K562 (cell line): ENCODE results near the gene NFIC. TPM values are rescaled to one million over a fixed set of nuclear protein-coding genes. Genes with fewer than 3 reads are reported as not detected.

Experiments used
- BCOR ChIP-seq: fragments of 450-650 bp; IDR thresholded peaks from 2 replicates; pipeline ENCODE4 v1.6.1; 2016
- CEBPG ChIP-seq, 3 experiments: fragments of 200-800 bp in 1 of 3; sonication (Bioruptor generic) in 1 of 3; sonication (generic) in 1 of 3; formaldehyde crosslinking in 1 of 3; IDR thresholded peaks in 2 of 3; conservative IDR thresholded peaks in 1 of 3; 2 replicates each; pipeline versions ENCODE4 v1.6.1 to v1.8.0; 2016 to 2022; ENCODE audit warnings: missing compliant biosample characterization in 2 of 3, missing genetic modification characterization in 2 of 3, mild to moderate bottlenecking in 1 of 3, missing genetic modification reagents in 1 of 3
- CREM ChIP-seq: IDR thresholded peaks from 2 replicates; pipeline ENCODE4 v1.6.1; 2014; ENCODE audit warnings: antibody characterized with exemption, low read depth
- FIP1L1 ChIP-seq: fragments of 200-400 bp; formaldehyde crosslinking; IDR thresholded peaks from 2 replicates; pipeline ENCODE4 v1.6.1; 2018; ENCODE audit warnings: mild to moderate bottlenecking, low read depth, low read length; ENCODE audit not compliant: poor library complexity, severe bottlenecking
- IFI16 ChIP-seq: fragments of 250-450 bp; sonication (Bioruptor Pico); IDR thresholded peaks from 2 replicates; pipeline ENCODE4 v2.1.2; 2022; ENCODE audit warnings: mild to moderate bottlenecking, inconsistent platforms
- KDM1A ChIP-seq, 2 experiments: fragments of 450-650 bp; IDR thresholded peaks; 2 replicates each; pipeline ENCODE4 v1.6.1; 2016; ENCODE audit warnings: mild to moderate bottlenecking in 2 of 2
- NCOA6 ChIP-seq: fragments of 450-650 bp; IDR thresholded peaks from 2 replicates; pipeline ENCODE4 v1.6.1; 2017; ENCODE audit warnings: mild to moderate bottlenecking
- PTBP1 ChIP-seq: fragments of 200-400 bp; formaldehyde crosslinking; IDR thresholded peaks from 2 replicates; pipeline ENCODE4 v1.6.1; 2017; ENCODE audit warnings: low read depth, low read length
- RBM25 ChIP-seq: fragments of 200-400 bp; formaldehyde crosslinking; IDR thresholded peaks from 2 replicates; pipeline ENCODE4 v1.6.1; 2018; ENCODE audit warnings: low read length, low read depth, moderate library complexity; ENCODE audit not compliant: severe bottlenecking
- RCOR1 ChIP-seq, 2 experiments: IDR thresholded peaks; 2 replicates each; pipeline ENCODE4 v1.6.1; 2012; ENCODE audit warnings: low read depth in 2 of 2, low read length in 2 of 2, borderline replicate concordance in 1 of 2, improper control_type of control experiment in 1 of 2
- SMARCA5 ChIP-seq: fragments of 450-650 bp; IDR thresholded peaks from 2 replicates; pipeline ENCODE4 v1.6.1; 2016
- TCF7 ChIP-seq: sonication (generic); IDR thresholded peaks from 2 replicates; pipeline ENCODE4 v1.6.1; 2016; ENCODE audit warnings: antibody characterized with exemption, borderline replicate concordance
- U2AF2 ChIP-seq: fragments of 200-400 bp; formaldehyde crosslinking; optimal IDR thresholded peaks from 2 replicates; pipeline ENCODE3; 2017; ENCODE audit warnings: low read depth, mild to moderate bottlenecking, low read length
- ZKSCAN8 ChIP-seq: fragments of 200-800 bp; sonication (Bioruptor generic); IDR thresholded peaks from 2 replicates; pipeline ENCODE4 v1.6.1; 2016; ENCODE audit warnings: missing genetic modification characterization, missing compliant biosample characterization
- ZNF174 ChIP-seq: fragments of 250-450 bp; sonication (Bioruptor Pico); IDR thresholded peaks from 2 replicates; pipeline ENCODE4 v1.4.0; 2020; ENCODE audit warnings: mild to moderate bottlenecking
- ZNF217 ChIP-seq: sonication (generic); formaldehyde crosslinking; IDR thresholded peaks from 2 replicates; pipeline ENCODE4 v1.8.0; 2022; ENCODE audit warnings: mild to moderate bottlenecking, missing genetic modification reagents
- ZNF3 ChIP-seq: fragments of 250-450 bp; sonication (Bioruptor Pico); IDR thresholded peaks from 2 replicates; pipeline ENCODE4 v1.5.0; 2021; ENCODE audit warnings: mild to moderate bottlenecking, moderate library complexity
- ZNF354B ChIP-seq: fragments of 250-450 bp; sonication (Bioruptor Pico); IDR thresholded peaks from 2 replicates; pipeline ENCODE4 v1.4.0; 2020
- ZNF75A ChIP-seq: fragments of 450-650 bp; formaldehyde crosslinking; IDR thresholded peaks from 2 replicates; pipeline ENCODE4 v1.4.0; 2020; ENCODE audit warnings: mild to moderate bottlenecking
- polyA plus RNA-seq, 8 experiments: library from polyadenylated mRNA; depleted of rRNA in 4 of 8; stranded (reverse) in 5 of 8; unstranded in 3 of 8; fragments of >200 nt; fragmentation: Nextera tagmentation in 2 of 8; fragmentation: Illumina TruSeq in 1 of 8; extraction: Ambion mirVana in 2 of 8; extraction: Trizol in 1 of 8; gene quantifications; 2 replicates each; pipeline versions ENCODE4 v1.2.1 to v1.2.3, GENCODE V29; 2011 to 2014; ENCODE audit warnings: inconsistent platforms in 1 of 8, missing spikeins in 1 of 8
- total RNA-seq, 7 experiments: library from RNA; depleted of rRNA in 6 of 7; stranded (reverse); fragments of >200 nt in 6 of 7; fragmentation: Illumina TruSeq in 2 of 7; extraction: Trizol in 2 of 7; gene quantifications; 2 replicates each; pipeline versions ENCODE4 v1.2.1 to v1.2.3, GENCODE V29; 2011 to 2021; ENCODE audit warnings: low replicate concordance in 1 of 7
- TF ChIP-seq, protein P1 (sequence below): fragments of 250-450 bp; sonication (Bioruptor Pico); IDR thresholded peaks from 2 replicates; pipeline ENCODE4 v1.8.0; 2021; ENCODE audit warnings: mild to moderate bottlenecking, moderate library complexity
- TF ChIP-seq, protein P2 (sequence below): IDR thresholded peaks from 2 replicates; pipeline ENCODE4 v1.6.1; 2014; ENCODE audit warnings: antibody characterized with exemption
- TF ChIP-seq, protein P3 (sequence below): fragments of 200-400 bp; formaldehyde crosslinking; IDR thresholded peaks from 2 replicates; pipeline ENCODE4 v1.6.1; 2017; ENCODE audit warnings: mild to moderate bottlenecking, low read depth, low read length, moderate library complexity

The NFIC gene
- total and polyA plus RNA-seq, 9 of the 15 experiments (the other 6 are each of a cell fraction or from before 2014, with no cell fraction given): 0.71 to 62.1 (median 6.9) TPM

DNA sequence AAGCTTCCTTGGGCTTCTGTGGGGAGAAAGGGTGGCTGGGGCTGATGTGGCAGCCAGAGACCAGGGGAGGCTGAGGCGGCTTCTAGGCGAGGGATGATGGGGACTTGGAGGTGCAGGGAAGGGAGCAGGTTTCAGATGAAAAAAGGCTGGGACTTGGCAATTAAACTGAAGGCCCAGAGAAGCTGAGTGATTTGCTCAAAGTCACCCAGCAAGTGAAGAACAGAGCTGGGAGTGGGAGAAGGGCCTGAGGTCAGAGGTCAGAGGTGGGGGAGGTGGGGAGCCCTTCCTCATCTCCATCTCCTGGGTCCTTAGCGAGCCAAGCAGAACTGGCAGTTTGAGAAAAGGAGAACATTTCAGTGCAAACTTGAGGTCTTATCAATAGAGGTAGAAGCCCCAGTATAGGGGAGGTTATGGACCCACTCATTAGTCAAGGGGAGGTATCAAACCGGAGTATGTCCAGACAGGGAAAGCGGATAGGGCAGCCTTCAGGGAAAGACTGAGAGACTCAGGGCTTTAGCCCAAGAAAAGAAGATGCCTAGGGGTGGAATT lies 49.6 kb upstream of the NFIC start (continued):
- TF ChIP-seq RCOR1 (IDR thresholded peaks at IDR 0.05; ENCODE audit: borderline replicate concordance in 1 of 2, low read depth in 2 of 2, low read length in 2 of 2): no peak
- TF ChIP-seq ZNF3: no peak
- peak; percentile 90 for TF ChIP-seq SMARCA5
- TF ChIP-seq TCF7: no peak
- TF ChIP-seq ZNF174 (CRISPR knock-in tag): no peak
- TF ChIP-seq, protein P1, sequence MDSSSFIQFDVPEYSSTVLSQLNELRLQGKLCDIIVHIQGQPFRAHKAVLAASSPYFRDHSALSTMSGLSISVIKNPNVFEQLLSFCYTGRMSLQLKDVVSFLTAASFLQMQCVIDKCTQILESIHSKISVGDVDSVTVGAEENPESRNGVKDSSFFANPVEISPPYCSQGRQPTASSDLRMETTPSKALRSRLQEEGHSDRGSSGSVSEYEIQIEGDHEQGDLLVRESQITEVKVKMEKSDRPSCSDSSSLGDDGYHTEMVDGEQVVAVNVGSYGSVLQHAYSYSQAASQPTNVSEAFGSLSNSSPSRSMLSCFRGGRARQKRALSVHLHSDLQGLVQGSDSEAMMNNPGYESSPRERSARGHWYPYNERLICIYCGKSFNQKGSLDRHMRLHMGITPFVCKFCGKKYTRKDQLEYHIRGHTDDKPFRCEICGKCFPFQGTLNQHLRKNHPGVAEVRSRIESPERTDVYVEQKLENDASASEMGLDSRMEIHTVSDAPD (CRISPR knock-in tag): no peak
- peak; percentile 64 for TF ChIP-seq BCOR
- TF ChIP-seq ZNF354B (CRISPR knock-in tag): no peak
- TF ChIP-seq FIP1L1: no peak
- no peak for TF ChIP-seq CREM
- no peak for TF ChIP-seq ZNF217 (CRISPR knock-in tag)
- TF ChIP-seq NCOA6: no peak
- no peak for TF ChIP-seq IFI16 (CRISPR knock-in tag)
- TF ChIP-seq PTBP1: peak; percentile 76; the same call in 1 of the 2 replicates
- TF ChIP-seq, protein P2, sequence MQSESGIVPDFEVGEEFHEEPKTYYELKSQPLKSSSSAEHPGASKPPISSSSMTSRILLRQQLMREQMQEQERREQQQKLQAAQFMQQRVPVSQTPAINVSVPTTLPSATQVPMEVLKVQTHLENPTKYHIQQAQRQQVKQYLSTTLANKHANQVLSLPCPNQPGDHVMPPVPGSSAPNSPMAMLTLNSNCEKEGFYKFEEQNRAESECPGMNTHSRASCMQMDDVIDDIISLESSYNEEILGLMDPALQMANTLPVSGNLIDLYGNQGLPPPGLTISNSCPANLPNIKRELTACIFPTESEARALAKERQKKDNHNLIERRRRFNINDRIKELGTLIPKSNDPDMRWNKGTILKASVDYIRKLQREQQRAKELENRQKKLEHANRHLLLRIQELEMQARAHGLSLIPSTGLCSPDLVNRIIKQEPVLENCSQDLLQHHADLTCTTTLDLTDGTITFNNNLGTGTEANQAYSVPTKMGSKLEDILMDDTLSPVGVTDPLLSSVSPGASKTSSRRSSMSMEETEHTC: no peak
- no peak for TF ChIP-seq ZKSCAN8 (CRISPR knock-in tag)
- TF ChIP-seq ZNF75A (CRISPR knock-in tag): no peak
- TF ChIP-seq, protein P3, sequence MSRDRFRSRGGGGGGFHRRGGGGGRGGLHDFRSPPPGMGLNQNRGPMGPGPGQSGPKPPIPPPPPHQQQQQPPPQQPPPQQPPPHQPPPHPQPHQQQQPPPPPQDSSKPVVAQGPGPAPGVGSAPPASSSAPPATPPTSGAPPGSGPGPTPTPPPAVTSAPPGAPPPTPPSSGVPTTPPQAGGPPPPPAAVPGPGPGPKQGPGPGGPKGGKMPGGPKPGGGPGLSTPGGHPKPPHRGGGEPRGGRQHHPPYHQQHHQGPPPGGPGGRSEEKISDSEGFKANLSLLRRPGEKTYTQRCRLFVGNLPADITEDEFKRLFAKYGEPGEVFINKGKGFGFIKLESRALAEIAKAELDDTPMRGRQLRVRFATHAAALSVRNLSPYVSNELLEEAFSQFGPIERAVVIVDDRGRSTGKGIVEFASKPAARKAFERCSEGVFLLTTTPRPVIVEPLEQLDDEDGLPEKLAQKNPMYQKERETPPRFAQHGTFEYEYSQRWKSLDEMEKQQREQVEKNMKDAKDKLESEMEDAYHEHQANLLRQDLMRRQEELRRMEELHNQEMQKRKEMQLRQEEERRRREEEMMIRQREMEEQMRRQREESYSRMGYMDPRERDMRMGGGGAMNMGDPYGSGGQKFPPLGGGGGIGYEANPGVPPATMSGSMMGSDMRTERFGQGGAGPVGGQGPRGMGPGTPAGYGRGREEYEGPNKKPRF: no peak
- TF ChIP-seq U2AF2: no peak
- TF ChIP-seq RBM25: peak; percentile 87
- no peak for TF ChIP-seq CEBPG (CRISPR knock-in tag; IDR thresholded peaks at IDR 0.05)
- TF ChIP-seq CEBPG (tag; conservative IDR thresholded peaks at IDR 0.05 in 1 of 2, IDR thresholded peaks at IDR 0.05 in 1 of 2): no peak
- TF ChIP-seq KDM1A (IDR thresholded peaks at IDR 0.05): peak in 1 of 2 experiments; percentile 39; a peak in 1 of 4 replicates
